Measurements from ENCODE around the gene HEPN1.

HEPN1 gene

GRCh38 chr11:124898263-124898680 is 20.8 kb upstream of the HEPN1 start:
- H3K4me3 ChIP-seq (ENCODE audit: low read depth in 1 of 2, low read length in 1 of 2): no peak overlapping the region
- peaks cover 31% of the 10 kb centered on the region for H3K27me3 ChIP-seq
- H3K9me3 ChIP-seq: no peaks in the 10 kb centered on the region
- H3K36me3 ChIP-seq: no peaks in the 10 kb centered on the region
- TF ChIP-seq, protein P1, sequence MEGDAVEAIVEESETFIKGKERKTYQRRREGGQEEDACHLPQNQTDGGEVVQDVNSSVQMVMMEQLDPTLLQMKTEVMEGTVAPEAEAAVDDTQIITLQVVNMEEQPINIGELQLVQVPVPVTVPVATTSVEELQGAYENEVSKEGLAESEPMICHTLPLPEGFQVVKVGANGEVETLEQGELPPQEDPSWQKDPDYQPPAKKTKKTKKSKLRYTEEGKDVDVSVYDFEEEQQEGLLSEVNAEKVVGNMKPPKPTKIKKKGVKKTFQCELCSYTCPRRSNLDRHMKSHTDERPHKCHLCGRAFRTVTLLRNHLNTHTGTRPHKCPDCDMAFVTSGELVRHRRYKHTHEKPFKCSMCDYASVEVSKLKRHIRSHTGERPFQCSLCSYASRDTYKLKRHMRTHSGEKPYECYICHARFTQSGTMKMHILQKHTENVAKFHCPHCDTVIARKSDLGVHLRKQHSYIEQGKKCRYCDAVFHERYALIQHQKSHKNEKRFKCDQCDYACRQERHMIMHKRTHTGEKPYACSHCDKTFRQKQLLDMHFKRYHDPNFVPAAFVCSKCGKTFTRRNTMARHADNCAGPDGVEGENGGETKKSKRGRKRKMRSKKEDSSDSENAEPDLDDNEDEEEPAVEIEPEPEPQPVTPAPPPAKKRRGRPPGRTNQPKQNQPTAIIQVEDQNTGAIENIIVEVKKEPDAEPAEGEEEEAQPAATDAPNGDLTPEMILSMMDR (IDR thresholded peaks at IDR 0.05): no peak
- peaks cover 0 to 5% of the 10 kb centered on the region in 2 experiments for H3K4me1 ChIP-seq (ENCODE audit: control insufficient read depth in 1 of 2, insufficient read depth in 1 of 2, low read depth in 1 of 2, low read length in 1 of 2)
- no peak overlapping the region for H3K27ac ChIP-seq

GRCh38 chr11:124898711-124899110 is 20.3 kb upstream of the HEPN1 start:
- H3K36me3 ChIP-seq: no peaks in the 10 kb centered on the region
- H3K9me3 ChIP-seq: no peaks in the 10 kb centered on the region
- H3K27ac ChIP-seq: no peak overlapping the region
- no peak overlapping the region for H3K4me3 ChIP-seq (ENCODE audit: low read depth in 1 of 2, low read length in 1 of 2)
- TF ChIP-seq, protein P1 (IDR thresholded peaks at IDR 0.05): no peak
- peaks cover 31% of the 10 kb centered on the region for H3K27me3 ChIP-seq
- H3K4me1 ChIP-seq (ENCODE audit: control insufficient read depth in 1 of 2, insufficient read depth in 1 of 2, low read depth in 1 of 2, low read length in 1 of 2): peaks cover 0 to 5% of the 10 kb centered on the region in 2 experiments

DNA sequence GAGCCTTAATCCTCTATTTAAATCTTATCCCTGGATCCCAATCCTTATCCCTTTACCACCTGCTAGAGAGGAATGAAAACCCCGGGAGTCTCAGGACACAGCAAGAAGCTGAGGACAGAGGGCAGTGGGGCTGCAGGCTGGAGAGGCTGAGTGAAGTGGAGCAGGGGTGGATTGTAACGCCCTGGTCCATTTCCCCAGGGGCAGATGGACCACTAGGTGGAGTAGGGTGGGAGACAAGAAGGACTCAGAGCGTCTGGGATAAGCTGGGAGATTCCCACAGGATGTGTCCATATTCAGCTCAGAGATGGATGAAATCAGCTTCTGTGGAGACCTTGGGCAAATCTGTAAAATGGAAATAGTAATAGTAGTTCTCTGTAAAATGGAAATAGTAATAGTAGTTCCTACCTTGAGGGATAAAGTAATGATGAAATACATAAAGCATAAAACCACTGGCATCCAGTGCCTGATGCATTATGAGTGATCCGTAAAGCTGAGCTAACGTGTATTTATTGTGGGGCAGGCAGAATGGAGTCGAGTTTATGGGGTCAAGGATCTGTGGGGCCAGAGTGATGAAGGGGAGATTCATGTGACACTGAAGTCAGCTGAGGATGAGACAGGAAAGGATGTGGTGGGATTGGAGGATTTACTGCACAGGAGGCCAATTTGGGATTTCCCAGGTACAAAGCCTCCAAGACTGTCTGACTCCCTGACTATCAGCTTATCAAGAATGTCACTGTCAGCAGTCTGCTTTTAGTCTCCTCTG is 19.5 kb upstream of the HEPN1 start:
- TF ChIP-seq, protein P1 (IDR thresholded peaks at IDR 0.05): no peak
- Histone ChIP-seq H3K9me3 (no peaks in the 10 kb centered on the region), H3K4me1 (ENCODE audit: control insufficient read depth in 1 of 2, insufficient read depth in 1 of 2, low read depth in 1 of 2, low read length in 1 of 2) (peaks cover 0 to 5% of the 10 kb centered on the region in 2 experiments), H3K27ac (no peak overlapping the region), H3K4me3 (ENCODE audit: low read depth in 1 of 2, low read length in 1 of 2) (no peak overlapping the region), H3K36me3 (no peaks in the 10 kb centered on the region), H3K27me3 (peaks cover 31% of the 10 kb centered on the region)

GRCh38 chr11:124900464-124900863 is 18.6 kb upstream of the HEPN1 start:
- Histone ChIP-seq H3K9me3 (no peaks in the 10 kb centered on the region), H3K4me3 (ENCODE audit: low read depth in 1 of 2, low read length in 1 of 2) (no peak overlapping the region), H3K27me3 (peaks cover 31% of the 10 kb centered on the region), H3K4me1 (ENCODE audit: control insufficient read depth in 1 of 2, insufficient read depth in 1 of 2, low read depth in 1 of 2, low read length in 1 of 2) (peaks cover 0 to 5% of the 10 kb centered on the region in 2 experiments), H3K27ac (no peak overlapping the region), H3K36me3 (no peaks in the 10 kb centered on the region)
- TF ChIP-seq, protein P1 (IDR thresholded peaks at IDR 0.05): no peak

- Histone ChIP-seq H3K27ac (no peak overlapping the region), H3K4me3 (ENCODE audit: low read depth in 1 of 2, low read length in 1 of 2) (no peak overlapping the region), H3K36me3 (no peaks in the 10 kb centered on the region), H3K27me3 (peaks cover 31% of the 10 kb centered on the region), H3K4me1 (ENCODE audit: control insufficient read depth in 1 of 2, insufficient read depth in 1 of 2, low read depth in 1 of 2, low read length in 1 of 2) (peaks cover 0 to 3% of the 10 kb centered on the region in 2 experiments), H3K9me3 (no peaks in the 10 kb centered on the region)
- TF ChIP-seq, protein P1 (IDR thresholded peaks at IDR 0.05): no peak
Measured at GRCh38 chr11:124902616-124903015, 16.4 kb upstream of the HEPN1 start.
